ENCODE results near the gene PMS2.

DNA sequence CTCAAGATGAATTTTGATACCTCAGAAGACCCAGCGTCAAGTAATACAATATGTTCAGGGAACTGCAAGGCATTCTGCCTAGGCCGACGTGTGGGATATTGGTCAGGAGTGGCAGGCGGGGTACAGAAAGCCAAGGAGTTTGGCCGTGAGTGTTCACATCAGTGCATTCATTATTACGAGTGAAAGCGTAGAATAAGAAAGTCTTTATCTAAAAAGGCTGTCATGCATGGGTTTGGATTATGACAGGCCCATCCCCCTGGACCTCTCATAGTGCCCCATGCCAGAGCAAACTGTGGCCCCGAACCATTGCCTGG lies 7.8 kb upstream of the PMS2 start:
- no peak for TF ChIP-seq EZH2 (IDR thresholded peaks at IDR 0.05; ENCODE audit: borderline replicate concordance, low read length)
- TF ChIP-seq, protein P1, sequence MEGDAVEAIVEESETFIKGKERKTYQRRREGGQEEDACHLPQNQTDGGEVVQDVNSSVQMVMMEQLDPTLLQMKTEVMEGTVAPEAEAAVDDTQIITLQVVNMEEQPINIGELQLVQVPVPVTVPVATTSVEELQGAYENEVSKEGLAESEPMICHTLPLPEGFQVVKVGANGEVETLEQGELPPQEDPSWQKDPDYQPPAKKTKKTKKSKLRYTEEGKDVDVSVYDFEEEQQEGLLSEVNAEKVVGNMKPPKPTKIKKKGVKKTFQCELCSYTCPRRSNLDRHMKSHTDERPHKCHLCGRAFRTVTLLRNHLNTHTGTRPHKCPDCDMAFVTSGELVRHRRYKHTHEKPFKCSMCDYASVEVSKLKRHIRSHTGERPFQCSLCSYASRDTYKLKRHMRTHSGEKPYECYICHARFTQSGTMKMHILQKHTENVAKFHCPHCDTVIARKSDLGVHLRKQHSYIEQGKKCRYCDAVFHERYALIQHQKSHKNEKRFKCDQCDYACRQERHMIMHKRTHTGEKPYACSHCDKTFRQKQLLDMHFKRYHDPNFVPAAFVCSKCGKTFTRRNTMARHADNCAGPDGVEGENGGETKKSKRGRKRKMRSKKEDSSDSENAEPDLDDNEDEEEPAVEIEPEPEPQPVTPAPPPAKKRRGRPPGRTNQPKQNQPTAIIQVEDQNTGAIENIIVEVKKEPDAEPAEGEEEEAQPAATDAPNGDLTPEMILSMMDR (conservative IDR thresholded peaks at IDR 0.05 in 1 of 2, IDR thresholded peaks at IDR 0.05 in 1 of 2; ENCODE audit: extremely low read depth in 1 of 2, insufficient read depth in 1 of 2, low read depth in 1 of 2, low read length in 2 of 2): no peak
